Panc1 (cell line): Measurements from ENCODE around the gene ADA.

Experiments
- CTCF ChIP-seq: fragments of 450-650 bp; IDR thresholded peaks from 2 replicates; pipeline ENCODE4 v1.5.1; 2017; ENCODE audit warnings: mild to moderate bottlenecking
- POLR2AphosphoS5 ChIP-seq: IDR thresholded peaks from 2 replicates; pipeline ENCODE4 v1.6.1; 2012; ENCODE audit warnings: mild to moderate bottlenecking, low read depth, low read length, moderate library complexity
- REST ChIP-seq, 2 experiments: IDR thresholded peaks; 2 replicates each; pipeline ENCODE4 v1.6.1; 2011 to 2012; ENCODE audit warnings: low read depth in 2 of 2, control low read depth in 1 of 2, low read length in 1 of 2, mild to moderate bottlenecking in 1 of 2, moderate library complexity in 1 of 2; ENCODE audit not compliant: insufficient read depth in 1 of 2
- TCF7L2 ChIP-seq: IDR thresholded peaks from 2 replicates; pipeline ENCODE4 v1.6.1; 2011; ENCODE audit warnings: mild to moderate bottlenecking, low read depth, low read length, inconsistent platforms

DNA sequence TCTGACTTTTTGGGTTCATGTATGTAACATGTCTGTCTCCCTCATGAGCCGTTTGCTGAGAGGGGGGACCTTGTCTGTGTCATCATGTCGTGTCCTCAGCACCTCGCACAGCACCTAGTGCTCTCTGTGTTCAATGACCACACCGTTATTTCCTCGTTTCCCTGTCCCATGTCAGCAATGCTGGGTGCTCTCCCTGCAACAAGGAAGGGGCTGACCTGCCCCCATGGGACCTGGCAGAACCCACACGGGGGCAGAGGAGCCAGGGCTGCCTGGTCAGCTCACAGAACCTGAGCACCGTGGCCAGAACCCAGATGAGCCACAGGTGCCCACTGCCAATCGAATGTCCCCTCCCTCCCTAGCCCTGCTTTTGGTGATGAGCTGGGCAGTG is 7.3 kb downstream of the ADA start:
- TF ChIP-seq CTCF (no peak), POLR2AphosphoS5 (no peak), TCF7L2 (no peak), REST (IDR thresholded peaks at IDR 0.05; ENCODE audit: insufficient read depth in 1 of 2, low read depth in 2 of 2, low read length in 1 of 2) (no peak)
